ENCODE measurements around the gene CDK18.
A peak's percentile ranks its signal among the peaks of the same experiment; 100 is the strongest.

CDK18 gene

GRCh38 chr1:205524794-205525101, 20.3 kb downstream of the CDK18 start:
- FAIRE-seq, result no peak
- no peak for DNase-seq (ENCODE audit: insufficient read length, low spot score)
- TF ChIP-seq, protein P1, sequence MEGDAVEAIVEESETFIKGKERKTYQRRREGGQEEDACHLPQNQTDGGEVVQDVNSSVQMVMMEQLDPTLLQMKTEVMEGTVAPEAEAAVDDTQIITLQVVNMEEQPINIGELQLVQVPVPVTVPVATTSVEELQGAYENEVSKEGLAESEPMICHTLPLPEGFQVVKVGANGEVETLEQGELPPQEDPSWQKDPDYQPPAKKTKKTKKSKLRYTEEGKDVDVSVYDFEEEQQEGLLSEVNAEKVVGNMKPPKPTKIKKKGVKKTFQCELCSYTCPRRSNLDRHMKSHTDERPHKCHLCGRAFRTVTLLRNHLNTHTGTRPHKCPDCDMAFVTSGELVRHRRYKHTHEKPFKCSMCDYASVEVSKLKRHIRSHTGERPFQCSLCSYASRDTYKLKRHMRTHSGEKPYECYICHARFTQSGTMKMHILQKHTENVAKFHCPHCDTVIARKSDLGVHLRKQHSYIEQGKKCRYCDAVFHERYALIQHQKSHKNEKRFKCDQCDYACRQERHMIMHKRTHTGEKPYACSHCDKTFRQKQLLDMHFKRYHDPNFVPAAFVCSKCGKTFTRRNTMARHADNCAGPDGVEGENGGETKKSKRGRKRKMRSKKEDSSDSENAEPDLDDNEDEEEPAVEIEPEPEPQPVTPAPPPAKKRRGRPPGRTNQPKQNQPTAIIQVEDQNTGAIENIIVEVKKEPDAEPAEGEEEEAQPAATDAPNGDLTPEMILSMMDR (IDR thresholded peaks at IDR 0.05; ENCODE audit: insufficient read depth, missing control alignments), result no peak

GRCh38 chr1:205525495-205526285, 21.2 kb downstream of the CDK18 start:
- FAIRE-seq (peak; percentile 16), DNase-seq (ENCODE audit: insufficient read length, low spot score) (no peak)
- TF ChIP-seq, protein P1 (IDR thresholded peaks at IDR 0.05; ENCODE audit: insufficient read depth, missing control alignments), result no peak

DNA sequence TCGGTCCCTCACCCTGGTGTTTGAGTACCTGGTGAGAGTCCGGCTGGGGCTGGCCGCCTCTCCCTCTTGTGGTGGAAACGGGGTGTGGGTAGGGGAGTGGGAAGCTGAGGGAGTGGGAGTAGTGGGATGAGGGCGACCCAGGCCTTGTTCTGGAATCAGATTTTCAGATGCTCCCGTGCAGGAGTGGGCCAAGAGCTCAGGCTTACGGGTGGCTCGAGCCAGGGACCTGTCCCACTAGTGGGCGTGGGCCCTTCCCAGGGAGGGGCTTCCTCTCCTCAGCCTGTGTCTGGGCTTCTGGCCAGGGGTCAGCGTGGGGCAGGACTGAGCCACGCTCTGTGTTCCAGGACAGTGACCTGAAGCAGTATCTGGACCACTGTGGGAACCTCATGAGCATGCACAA, 22.0 kb downstream of the CDK18 start:
- TF ChIP-seq, protein P1 (IDR thresholded peaks at IDR 0.05; ENCODE audit: insufficient read depth, missing control alignments), result no peak
- FAIRE-seq, result no peak
- DNase-seq (ENCODE audit: insufficient read length, low spot score), result no peak

- FAIRE-seq (no peak), DNase-seq (ENCODE audit: insufficient read length, low spot score) (no peak)
- TF ChIP-seq, protein P1 (IDR thresholded peaks at IDR 0.05; ENCODE audit: insufficient read depth, missing control alignments), result no peak
These were observed 23.5 kb downstream of the CDK18 start for GRCh38 chr1:205527931-205528330.

DNA sequence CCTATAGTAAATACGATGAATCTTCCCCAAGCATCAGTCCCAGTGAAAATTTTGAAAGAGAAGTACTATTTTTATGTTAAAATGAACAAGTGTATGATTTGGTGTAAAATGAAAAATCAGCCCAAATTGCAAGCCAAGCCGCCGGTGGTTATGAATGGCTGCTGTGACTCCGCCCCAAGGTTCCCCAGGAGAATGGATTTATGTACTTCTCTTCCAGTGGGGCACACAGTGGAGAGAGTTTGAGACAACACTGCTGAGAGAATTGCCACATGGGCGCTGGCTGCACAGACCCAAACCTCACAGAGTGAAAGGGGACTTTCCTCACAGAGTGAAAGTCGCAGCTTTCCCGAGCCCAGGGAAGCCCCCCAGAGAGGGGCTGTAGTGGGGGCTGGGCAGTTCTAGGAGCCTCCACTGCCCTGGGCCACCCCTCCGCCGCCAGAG, 24.0 kb downstream of the CDK18 start:
- FAIRE-seq (no peak), DNase-seq (ENCODE audit: insufficient read length, low spot score) (no peak)
- TF ChIP-seq, protein P1 (IDR thresholded peaks at IDR 0.05; ENCODE audit: insufficient read depth, missing control alignments), result no peak

- DNase-seq (ENCODE audit: insufficient read length, low spot score) (peak; percentile 99), FAIRE-seq (no peak)
- TF ChIP-seq, protein P1 (IDR thresholded peaks at IDR 0.05; ENCODE audit: insufficient read depth, missing control alignments), result peak; percentile 99
These were observed 24.7 kb downstream of the CDK18 start for GRCh38 chr1:205528887-205529825.
